B cell (primary cell): ENCODE results near the gene GNL3. TPM values are rescaled to one million over a fixed set of nuclear protein-coding genes. Genes with fewer than 3 reads are reported as not detected.

ENCODE experiments used
- ATAC-seq: fragments of 200-7000 bp; cut with Tn5 transposase; one replicate; pipeline ENCODE4 v1.10.0; 2021; ENCODE audit warnings: low read depth, mild to moderate bottlenecking, moderate number of reproducible peaks, moderate library complexity
- CTCF ChIA-PET: fragments of 350-600 bp; sonication (Branson Sonifier 250); formaldehyde crosslinking; loops from one replicate; lab custom pipeline; 2021; ENCODE audit warnings: antibody characterized with exemption, inconsistent platforms; lab: Charles Lee
- POLR2A ChIA-PET: fragments of 350-600 bp; sonication (Branson Sonifier 250); formaldehyde crosslinking; loops from one replicate; lab custom pipeline; 2021; ENCODE audit warnings: antibody characterized with exemption; lab: Charles Lee
- DNase-seq: peaks from one replicate; pipeline ENCODE4 v3.0.0; 2013
- H2AFZ ChIP-seq: 2 replicates; pipeline ENCODE4 v1.6.1; 2012; ENCODE audit warnings: mild to moderate bottlenecking, low read depth, low read length; ENCODE audit not compliant: insufficient read depth, poor library complexity, severe bottlenecking
- H3K27ac ChIP-seq, 2 donors: 1 replicate in 1 of 2; 2 replicates in 1 of 2; pipeline ENCODE4 v1.5.1; 2012 to 2013; ENCODE audit warnings: low read length in 2 of 2, mild to moderate bottlenecking in 2 of 2, moderate library complexity in 1 of 2
- H3K27me3 ChIP-seq, 4 experiments: fragments of 200-600 bp in 1 of 4; sonication (generic) in 1 of 4; replicated peaks in 1 of 4; 1 replicate in 2 of 4; 2 replicates in 2 of 4; pipeline versions ENCODE4 v1.6.1 to v1.7.0; 2013 to 2016; ENCODE audit warnings: low read length in 3 of 4, mild to moderate bottlenecking in 2 of 4, mixed read lengths in 1 of 4, moderate library complexity in 1 of 4; ENCODE audit not compliant: insufficient read depth in 4 of 4, control insufficient read depth in 3 of 4; ENCODE audit errors: control extremely low read depth in 1 of 4
- H3K36me3 ChIP-seq, 2 experiments: replicated peaks in 1 of 2; 1 replicate in 1 of 2; 2 replicates in 1 of 2; pipeline versions ENCODE4 v1.6.1 to v1.7.1; 2013; ENCODE audit warnings: low read length in 1 of 2; ENCODE audit not compliant: insufficient read depth in 2 of 2, control insufficient read depth in 1 of 2; ENCODE audit errors: control extremely low read depth in 1 of 2, extremely low read depth in 1 of 2
- H3K4me1 ChIP-seq, 2 donors: fragments of 200-600 bp in 1 of 2; sonication (generic) in 1 of 2; 1 replicate in 1 of 2; 2 replicates in 1 of 2; pipeline versions ENCODE4 v1.5.1 to v1.6.1; 2013 to 2017; ENCODE audit warnings: low read length in 2 of 2; ENCODE audit not compliant: control insufficient read depth in 2 of 2, insufficient read depth in 2 of 2
- H3K4me2 ChIP-seq: replicated peaks from 2 replicates; pipeline ENCODE3; 2012; ENCODE audit warnings: mild to moderate bottlenecking, low read depth, low read length; ENCODE audit not compliant: poor library complexity, severe bottlenecking
- H3K4me3 ChIP-seq, 5 experiments: fragments of 200-600 bp in 1 of 5; sonication (generic) in 1 of 5; 1 replicate in 3 of 5; 2 replicates in 2 of 5; pipeline versions ENCODE4 v1.5.1 to v1.7.0; 2011 to 2016; ENCODE audit warnings: low read length in 4 of 5, mild to moderate bottlenecking in 4 of 5, low read depth in 2 of 5, control low read depth in 1 of 5, moderate library complexity in 1 of 5; ENCODE audit not compliant: insufficient read depth in 1 of 5; ENCODE audit errors: control extremely low read depth in 1 of 5, extremely low read depth in 1 of 5
- H3K79me2 ChIP-seq: fragments of 200-600 bp; sonication (generic); one replicate; pipeline ENCODE4 v1.6.0; 2016; ENCODE audit warnings: low read length; ENCODE audit not compliant: control insufficient read depth, insufficient read depth
- H3K9ac ChIP-seq: fragments of 200-600 bp; sonication (generic); 2 replicates; pipeline ENCODE4 v1.6.1; 2017; ENCODE audit warnings: mild to moderate bottlenecking, low read length, moderate library complexity
- H3K9me3 ChIP-seq, 3 donors: one replicate each; pipeline versions ENCODE4 v1.6.1 to v1.7.1; 2013; ENCODE audit warnings: low read length in 2 of 3; ENCODE audit not compliant: control insufficient read depth in 2 of 3, insufficient read depth in 1 of 3; ENCODE audit errors: control extremely low read depth in 1 of 3
- H4K20me1 ChIP-seq: 2 replicates; pipeline ENCODE4 v1.6.0; 2012; ENCODE audit warnings: mild to moderate bottlenecking, low read length; ENCODE audit not compliant: insufficient read depth, control insufficient read depth, poor library complexity, severe bottlenecking
- H3K27ac Mint-ChIP-seq: one replicate; pipeline ENCODE4 v1.8.0; 2021; ENCODE audit warnings: mixed read lengths
- H3K27me3 Mint-ChIP-seq: one replicate; pipeline ENCODE4 v1.8.0; 2021; ENCODE audit warnings: mixed read lengths
- H3K4me1 Mint-ChIP-seq: one replicate; pipeline ENCODE4 v1.8.0; 2021; ENCODE audit warnings: mixed read lengths
- H3K4me3 Mint-ChIP-seq: one replicate; pipeline ENCODE4 v1.8.0; 2021; ENCODE audit warnings: mixed read lengths
- H3K9me3 Mint-ChIP-seq: one replicate; pipeline ENCODE4 v1.8.0; 2022; ENCODE audit warnings: mixed read lengths; ENCODE audit not compliant: insufficient read depth
- EZH2 ChIP-seq: IDR thresholded peaks from 2 replicates; pipeline ENCODE4 v1.6.1; 2012; ENCODE audit warnings: borderline replicate concordance, low read depth, mild to moderate bottlenecking, moderate library complexity, low read length; ENCODE audit not compliant: insufficient read depth, poor library complexity, severe bottlenecking
- WGBS: methylation state at CpG from one replicate; pipeline ENCODE4 v1.1.5; 2013; ENCODE audit warnings: missing lambda C conversion rate; ENCODE audit not compliant: insufficient coverage; 5-methylcytosine and 5-hydroxymethylcytosine counted together
- intact Hi-C: fragments of 100-400 bp; cut with micrococcal nuclease; formaldehyde crosslinking; loops from one replicate; pipeline ENCODE4 v1.10.0; 2022
- polyA plus RNA-seq: library from polyadenylated mRNA; depleted of rRNA; stranded (reverse); fragments of >200 nt; gene quantifications from 2 replicates; pipeline ENCODE4 v1.2.3, GENCODE V29; 2012
- total RNA-seq, 2 donors: library from RNA; stranded (reverse); fragments of 120-200 nt in 1 of 2; gene quantifications; 1 replicate in 1 of 2; 2 replicates in 1 of 2; pipeline versions ENCODE4 v1.2.3 to v1.2.4, GENCODE V29; 2013 to 2022
- TF ChIP-seq, protein P1 (sequence below): fragments of 200-600 bp; IDR thresholded peaks from one replicate; pipeline ENCODE4 v1.8.0; 2022; ENCODE audit warnings: antibody characterized with exemption, mild to moderate bottlenecking

GNL3 gene
- total and polyA plus RNA-seq, 2 donors (not counting 1 experiment from before 2014, with no cell fraction given): 32.6 to 68.5 TPM

DNA sequence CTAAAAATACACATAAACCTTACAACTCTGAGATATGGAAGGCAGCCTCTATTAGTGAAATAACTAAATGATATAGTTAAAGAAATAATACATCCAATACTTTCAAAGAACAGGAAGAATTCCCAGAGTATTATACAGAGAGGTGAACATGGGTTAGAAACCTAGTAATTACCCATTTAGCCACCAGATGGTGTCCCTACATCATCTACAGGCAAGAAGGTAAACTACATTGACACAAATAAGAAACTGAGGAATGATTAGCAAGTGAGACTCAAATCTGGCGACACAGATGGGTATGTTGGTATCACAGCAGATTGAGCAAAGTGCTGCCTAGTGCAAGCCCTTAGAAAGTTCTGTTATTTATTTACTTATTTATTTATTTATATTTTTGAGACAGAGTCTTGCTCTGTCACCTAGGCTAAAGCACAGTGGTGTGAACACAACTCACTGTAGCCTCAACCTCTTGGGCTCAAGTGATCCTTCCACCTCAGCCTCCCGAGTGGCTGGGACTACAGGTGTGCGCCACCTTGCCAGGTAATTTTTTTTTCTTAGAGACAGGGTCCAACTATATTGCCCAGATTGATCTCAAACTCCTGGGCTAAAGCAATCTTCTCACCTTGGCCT, 56.7 kb downstream of the GNL3 start:
- no peak overlapping the region for H3K27ac Mint-ChIP-seq
- Histone ChIP-seq H3K9ac (no peak overlapping the region), H3K79me2 (no peaks in the 10 kb centered on the region), H3K27ac (no peak overlapping the region), H4K20me1 (no peaks in the 10 kb centered on the region), H3K4me3 (no peak overlapping the region), H3K27me3 (no peaks in the 10 kb centered on the region), H3K36me3 (peaks cover 8 to 41% of the 10 kb centered on the region in 2 experiments), H2AFZ (no peak overlapping the region), H3K9me3 (no peaks in the 10 kb centered on the region), H3K4me1 (no peaks in the 10 kb centered on the region), H3K4me2 (no peak overlapping the region)
- H3K27me3 Mint-ChIP-seq: no peaks in the 10 kb centered on the region
- POLR2A ChIA-PET: no interaction called here
- H3K4me3 Mint-ChIP-seq: no peak overlapping the region
- CTCF ChIA-PET: interaction anchor here (0.6 to 3.2 kb wide), 9 partner anchors 16 to 608 kb away, joined by 3 to 18 read pairs (median 5); no protein-coding TSS in a partner anchor
- H3K9me3 Mint-ChIP-seq: no peaks in the 10 kb centered on the region
- WGBS: 90% methylated on average over 2 of the region's 3 CpGs
- TF ChIP-seq, protein P1, sequence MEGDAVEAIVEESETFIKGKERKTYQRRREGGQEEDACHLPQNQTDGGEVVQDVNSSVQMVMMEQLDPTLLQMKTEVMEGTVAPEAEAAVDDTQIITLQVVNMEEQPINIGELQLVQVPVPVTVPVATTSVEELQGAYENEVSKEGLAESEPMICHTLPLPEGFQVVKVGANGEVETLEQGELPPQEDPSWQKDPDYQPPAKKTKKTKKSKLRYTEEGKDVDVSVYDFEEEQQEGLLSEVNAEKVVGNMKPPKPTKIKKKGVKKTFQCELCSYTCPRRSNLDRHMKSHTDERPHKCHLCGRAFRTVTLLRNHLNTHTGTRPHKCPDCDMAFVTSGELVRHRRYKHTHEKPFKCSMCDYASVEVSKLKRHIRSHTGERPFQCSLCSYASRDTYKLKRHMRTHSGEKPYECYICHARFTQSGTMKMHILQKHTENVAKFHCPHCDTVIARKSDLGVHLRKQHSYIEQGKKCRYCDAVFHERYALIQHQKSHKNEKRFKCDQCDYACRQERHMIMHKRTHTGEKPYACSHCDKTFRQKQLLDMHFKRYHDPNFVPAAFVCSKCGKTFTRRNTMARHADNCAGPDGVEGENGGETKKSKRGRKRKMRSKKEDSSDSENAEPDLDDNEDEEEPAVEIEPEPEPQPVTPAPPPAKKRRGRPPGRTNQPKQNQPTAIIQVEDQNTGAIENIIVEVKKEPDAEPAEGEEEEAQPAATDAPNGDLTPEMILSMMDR: peak; percentile 77
- TF ChIP-seq EZH2: no peak
- intact Hi-C loops: loop anchor here (1.0 kb wide), 3 partner anchors 57 to 304 kb away; partner anchors contain the start of gene SFMBT1
- ATAC-seq: no peak
- peak; percentile 58 for DNase-seq
- H3K4me1 Mint-ChIP-seq: no peaks in the 10 kb centered on the region

DNA sequence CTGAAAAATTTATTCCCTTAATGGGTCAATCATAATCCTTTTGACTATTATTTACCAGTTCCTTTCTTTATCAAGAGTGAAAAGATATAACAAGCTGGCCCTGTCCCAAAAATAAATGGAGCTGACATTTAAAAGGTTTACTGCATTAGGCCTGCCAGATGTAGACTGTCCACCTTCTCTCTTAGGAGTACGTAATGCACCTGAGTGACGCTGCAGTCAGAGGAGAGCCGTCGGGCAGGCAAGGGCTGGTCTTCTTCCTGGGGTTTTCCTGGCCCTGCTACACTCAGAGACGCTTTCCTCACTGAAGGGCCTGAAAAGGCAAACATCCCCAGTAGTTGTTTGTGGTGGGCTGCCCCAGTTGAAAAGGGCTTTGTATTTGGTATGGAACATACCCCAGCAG, 57.3 kb downstream of the GNL3 start:
- ATAC-seq (no peak), DNase-seq (no peak)
- H4K20me1 ChIP-seq: no peaks in the 10 kb centered on the region
- H3K9ac ChIP-seq: no peak overlapping the region
- no peak overlapping the region for H3K27ac Mint-ChIP-seq
- peaks cover 8 to 41% of the 10 kb centered on the region in 2 experiments for H3K36me3 ChIP-seq
- no peaks in the 10 kb centered on the region for H3K27me3 Mint-ChIP-seq
- ChIA-PET POLR2A (no interaction called here), CTCF (interaction anchor here (1.0 to 3.2 kb wide), 7 partner anchors 15 to 329 kb away, joined by 3 to 18 read pairs (median 6); no protein-coding TSS in a partner anchor)
- no peaks in the 10 kb centered on the region for H3K27me3 ChIP-seq
- no peak overlapping the region for H3K4me3 ChIP-seq
- intact Hi-C loops: no loop called here
- H3K4me3 Mint-ChIP-seq: no peak overlapping the region
- no peaks in the 10 kb centered on the region for H3K4me1 ChIP-seq
- TF ChIP-seq, protein P1: no peak
- TF ChIP-seq EZH2: no peak
- WGBS: 96% methylated on average over 4 of the region's 5 CpGs
- no peak overlapping the region for H3K27ac ChIP-seq
- no peaks in the 10 kb centered on the region for H3K79me2 ChIP-seq
- H3K9me3 Mint-ChIP-seq: no peaks in the 10 kb centered on the region
- H2AFZ ChIP-seq: no peak overlapping the region
- no peak overlapping the region for H3K4me2 ChIP-seq
- no peaks in the 10 kb centered on the region for H3K4me1 Mint-ChIP-seq
- no peaks in the 10 kb centered on the region for H3K9me3 ChIP-seq
